ENCODE measurements around the gene BCDIN3D.

- TF ChIP-seq CTCF (IDR thresholded peaks at IDR 0.05): no peak
- TF ChIP-seq EZH2 (IDR thresholded peaks at IDR 0.05): no peak
These were observed 42.3 kb downstream of the BCDIN3D start for GRCh38 chr12:49800421-49801140.
